NCI-H2227 (cell line): Measurements from ENCODE around the gene KIF26B.

Source experiments
- DNase-seq: peaks from one replicate; lab custom pipeline; 2025; ENCODE audit not compliant: unreplicated experiment; lab: John Stamatoyannopoulos, UW

Gene KIF26B

DNA sequence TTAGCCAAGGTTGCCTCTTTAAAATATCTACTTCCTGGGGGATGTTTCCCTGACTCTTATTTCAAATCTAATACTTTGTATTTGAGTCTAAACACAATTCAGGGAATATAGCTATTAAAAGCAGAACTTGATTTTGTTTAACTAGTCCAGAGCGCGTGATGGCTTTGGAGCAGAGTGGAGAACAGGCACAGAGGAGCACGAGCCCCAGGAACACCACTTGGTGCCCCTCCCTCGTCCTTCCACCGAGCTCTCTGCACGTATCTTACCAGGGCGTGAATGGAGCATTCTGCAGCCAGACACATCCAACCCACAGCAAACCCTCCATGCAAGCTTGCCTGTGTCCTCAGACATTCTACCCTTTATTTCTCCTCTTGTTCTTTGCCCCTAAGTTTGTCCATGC, 14.1 kb downstream of the KIF26B start:
- DNase-seq, result peak; percentile 69

- DNase-seq, result peak; percentile 69
These were observed 14.6 kb downstream of the KIF26B start for GRCh38 chr1:245169376-245169775.

- no peak for DNase-seq
These were observed 17.2 kb downstream of the KIF26B start for GRCh38 chr1:245172026-245172425.

- no peak for DNase-seq
These were observed 18.0 kb downstream of the KIF26B start for GRCh38 chr1:245172829-245173228.

DNA sequence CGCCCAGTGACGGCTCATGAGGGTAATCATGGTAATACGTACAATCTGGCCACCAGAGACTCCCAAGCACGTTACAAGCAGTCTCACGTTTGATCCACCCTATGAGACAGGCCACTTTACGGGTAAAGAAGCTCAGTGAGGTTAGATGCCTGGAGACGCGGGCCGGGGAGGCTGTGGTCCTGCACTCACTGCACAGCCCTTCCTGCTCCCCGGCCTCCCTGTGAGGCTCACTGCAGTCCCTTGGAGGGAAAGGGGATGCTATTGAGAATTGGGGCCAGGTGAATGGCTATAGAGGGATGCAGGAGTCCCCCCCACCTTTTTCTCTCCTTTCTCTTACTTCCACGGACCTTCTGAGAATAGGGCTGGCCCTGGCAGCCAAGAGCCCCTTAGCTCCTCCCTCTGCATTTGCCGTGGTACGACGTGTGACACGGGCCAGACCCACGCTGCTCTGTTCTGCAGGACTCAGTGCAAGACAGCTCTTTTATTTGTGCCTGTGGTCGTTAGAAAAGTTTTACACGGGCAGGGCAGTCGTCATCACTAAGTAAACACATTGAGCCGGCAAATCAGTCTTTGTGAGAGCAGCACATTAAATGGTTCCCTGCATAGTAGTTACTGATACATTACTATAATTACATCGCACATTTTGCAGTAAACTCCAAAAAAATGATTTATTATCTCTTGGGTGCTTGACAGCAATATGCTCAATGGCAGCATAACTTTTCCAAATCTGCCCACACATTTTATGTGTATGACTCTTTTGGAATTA, 18.8 kb downstream of the KIF26B start:
- DNase-seq, result peak; percentile 91

DNA sequence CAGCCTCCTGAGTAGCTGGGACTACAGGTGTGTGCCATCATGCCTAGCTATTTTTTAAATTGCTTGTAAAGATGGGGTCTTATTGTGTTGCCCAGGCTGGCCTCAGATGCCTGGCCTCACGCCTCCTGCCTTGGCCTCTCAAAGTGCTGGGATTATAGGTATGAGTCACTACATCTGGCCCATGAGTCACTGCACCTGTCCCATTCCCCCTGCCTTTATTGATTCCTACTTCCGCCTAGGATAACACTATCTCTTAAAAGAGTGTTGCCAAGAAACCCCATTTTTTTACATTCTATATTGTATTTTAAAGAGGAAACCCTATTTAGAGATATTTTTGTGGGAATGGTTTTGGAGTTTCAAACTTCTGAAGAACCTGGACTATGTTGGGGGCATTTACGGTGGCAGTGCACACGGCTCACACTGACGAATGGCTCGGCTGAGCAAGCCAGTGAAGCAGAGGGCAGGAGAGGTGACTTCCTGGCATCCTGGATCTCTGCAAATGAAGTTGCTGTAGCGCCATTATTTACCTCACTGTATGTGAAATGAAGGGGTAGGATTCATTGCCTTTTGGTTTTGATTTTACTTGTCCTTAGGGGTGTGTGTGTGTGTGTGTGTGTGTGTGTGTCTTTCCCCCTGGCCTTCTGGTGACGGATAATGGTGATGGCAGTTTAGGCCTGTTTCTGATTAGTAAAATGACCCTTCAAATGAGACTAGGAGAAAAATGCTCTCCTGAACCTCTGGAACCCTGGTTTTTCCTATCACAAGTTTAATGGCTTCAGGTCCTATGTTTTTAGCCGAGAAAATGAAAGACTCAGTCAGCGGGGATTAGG, 22.5 kb downstream of the KIF26B start:
- peak; percentile 44 for DNase-seq

DNA sequence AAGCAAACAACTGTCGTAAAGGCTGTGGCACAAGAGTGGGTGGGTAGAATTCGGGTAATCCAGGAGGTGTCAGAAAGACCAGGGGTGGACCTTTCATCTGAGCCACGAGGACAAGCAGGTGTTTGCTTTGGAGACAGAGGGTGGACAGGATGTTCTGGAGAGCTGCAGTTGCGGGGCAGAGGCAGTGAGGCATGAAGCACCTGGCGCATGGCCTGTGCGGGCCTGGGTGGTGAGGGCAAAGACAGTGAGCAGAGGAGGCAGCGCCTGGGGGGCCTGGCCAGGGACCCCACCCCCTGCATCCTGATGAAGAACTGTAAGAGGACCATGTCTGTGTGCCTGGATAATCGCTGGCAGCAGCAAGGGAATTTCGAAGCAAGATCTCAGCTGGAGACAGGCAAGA, 24.9 kb downstream of the KIF26B start:
- DNase-seq, result no peak

DNA sequence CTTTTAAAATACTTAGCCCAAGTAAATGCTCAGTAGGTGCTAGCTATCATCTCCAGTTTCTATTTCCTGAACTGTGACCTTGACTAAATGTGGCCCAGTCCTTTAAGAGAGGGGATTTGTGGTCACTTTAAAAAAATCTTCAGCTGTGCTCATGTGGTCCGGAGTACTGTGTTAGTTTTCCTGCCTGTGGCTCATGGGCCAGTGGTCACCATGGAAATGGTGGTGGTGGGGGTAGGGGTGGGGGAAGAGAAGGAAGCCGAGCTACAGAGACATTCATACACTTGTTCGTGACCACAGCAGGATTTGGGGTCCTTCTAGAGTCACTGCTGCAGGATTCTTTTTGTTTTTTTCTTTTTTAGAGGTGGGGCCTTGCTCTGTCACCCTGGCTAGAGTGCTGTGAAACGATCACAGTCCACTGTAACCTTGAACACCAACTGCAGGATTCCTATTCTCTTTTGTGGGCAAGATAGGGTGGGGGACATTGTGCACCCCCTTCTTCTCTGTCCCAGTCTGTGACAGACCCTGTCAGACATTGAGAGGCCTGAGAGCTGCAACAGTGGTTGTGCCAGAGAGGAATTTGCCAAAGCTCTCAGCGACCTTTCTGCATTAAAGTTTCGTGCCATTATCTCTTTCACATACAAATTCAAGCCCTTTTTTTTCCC, 25.8 kb downstream of the KIF26B start:
- DNase-seq, result peak; percentile 43

GRCh38 chr1:245181158-245181517, 26.4 kb downstream of the KIF26B start:
- DNase-seq, result peak; percentile 78

DNA sequence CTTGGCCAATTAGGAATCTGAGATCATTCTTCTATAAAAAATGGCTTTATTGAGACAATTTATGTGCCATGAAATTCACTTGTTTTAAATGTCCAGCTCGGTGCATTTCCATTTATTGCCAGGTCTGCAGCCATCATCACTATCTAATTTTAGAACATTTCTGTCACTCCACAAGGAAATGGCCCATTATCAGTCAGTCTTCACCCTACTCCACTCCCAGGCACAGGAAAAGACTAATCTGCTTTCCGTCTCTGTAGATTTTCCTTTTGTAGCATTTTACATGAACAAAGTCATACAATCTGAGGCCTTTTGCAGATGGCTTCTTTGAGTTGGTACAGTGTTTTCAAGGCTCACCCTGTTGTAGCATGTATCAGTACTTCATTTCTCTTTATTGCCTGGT, 27.2 kb downstream of the KIF26B start:
- DNase-seq, result no peak

DNA sequence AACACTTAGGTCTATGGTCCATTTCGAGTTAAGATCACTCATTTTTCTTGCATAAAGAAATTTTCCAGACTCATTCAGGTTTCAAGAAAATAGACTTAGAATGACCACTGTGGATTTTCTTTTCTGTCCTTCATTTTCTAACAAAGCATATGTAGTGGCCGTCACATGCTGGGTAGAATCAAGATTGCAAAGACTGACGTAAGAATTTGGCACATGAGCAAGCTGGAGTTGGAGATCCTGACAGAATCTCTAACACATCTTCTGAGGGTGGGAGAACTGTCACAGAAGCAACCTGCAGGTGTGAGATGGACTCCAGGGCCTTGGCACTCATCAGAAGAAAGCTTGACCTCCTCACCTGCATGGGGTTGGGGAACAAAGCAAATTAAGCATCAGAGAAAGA, 28.6 kb downstream of the KIF26B start:
- DNase-seq, result no peak

GRCh38 chr1:245184779-245185178, 30.0 kb downstream of the KIF26B start:
- no peak for DNase-seq

- DNase-seq, result no peak
These were observed 33.6 kb downstream of the KIF26B start for GRCh38 chr1:245188403-245188802.

DNA sequence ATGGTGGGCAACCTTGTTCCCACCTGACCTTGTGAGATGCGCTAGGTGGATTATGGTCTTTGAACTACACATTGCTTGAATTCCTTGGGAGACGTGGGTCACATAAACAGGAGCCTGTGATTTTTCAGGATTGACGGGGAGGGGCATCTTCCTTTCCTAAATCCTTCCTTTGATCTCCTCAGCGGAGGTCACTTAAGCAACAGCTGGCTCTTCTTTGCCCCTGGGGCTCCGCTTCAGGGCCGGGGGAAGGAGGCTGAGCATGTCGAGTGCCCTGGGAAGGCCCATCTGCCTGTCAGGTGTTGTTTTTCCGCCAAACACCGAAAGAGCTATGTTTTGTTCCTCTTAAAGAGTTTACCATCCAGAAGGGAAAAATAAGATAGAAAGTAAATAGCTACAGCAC, 40.6 kb downstream of the KIF26B start:
- DNase-seq, result no peak

DNA sequence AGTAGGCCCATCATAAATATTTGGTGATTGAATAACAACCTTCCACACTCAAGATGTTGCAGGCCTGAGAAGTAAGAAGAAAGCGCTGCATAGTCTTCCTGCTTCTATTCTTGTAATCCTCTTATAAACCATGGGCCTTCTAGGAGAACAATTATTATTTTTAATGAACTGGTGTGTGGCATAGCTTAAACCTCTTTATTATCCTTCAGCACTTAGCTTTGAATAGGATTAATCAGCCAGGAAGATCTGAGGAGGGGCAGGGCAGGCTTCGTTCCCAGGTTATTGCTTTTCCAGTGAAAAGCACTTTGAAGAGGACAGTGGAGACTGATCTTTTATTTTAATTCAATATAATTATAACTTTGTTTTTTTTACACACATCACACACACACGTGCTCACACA, 42.3 kb downstream of the KIF26B start:
- no peak for DNase-seq

GRCh38 chr1:245197911-245198379, 43.2 kb downstream of the KIF26B start:
- no peak for DNase-seq

DNA sequence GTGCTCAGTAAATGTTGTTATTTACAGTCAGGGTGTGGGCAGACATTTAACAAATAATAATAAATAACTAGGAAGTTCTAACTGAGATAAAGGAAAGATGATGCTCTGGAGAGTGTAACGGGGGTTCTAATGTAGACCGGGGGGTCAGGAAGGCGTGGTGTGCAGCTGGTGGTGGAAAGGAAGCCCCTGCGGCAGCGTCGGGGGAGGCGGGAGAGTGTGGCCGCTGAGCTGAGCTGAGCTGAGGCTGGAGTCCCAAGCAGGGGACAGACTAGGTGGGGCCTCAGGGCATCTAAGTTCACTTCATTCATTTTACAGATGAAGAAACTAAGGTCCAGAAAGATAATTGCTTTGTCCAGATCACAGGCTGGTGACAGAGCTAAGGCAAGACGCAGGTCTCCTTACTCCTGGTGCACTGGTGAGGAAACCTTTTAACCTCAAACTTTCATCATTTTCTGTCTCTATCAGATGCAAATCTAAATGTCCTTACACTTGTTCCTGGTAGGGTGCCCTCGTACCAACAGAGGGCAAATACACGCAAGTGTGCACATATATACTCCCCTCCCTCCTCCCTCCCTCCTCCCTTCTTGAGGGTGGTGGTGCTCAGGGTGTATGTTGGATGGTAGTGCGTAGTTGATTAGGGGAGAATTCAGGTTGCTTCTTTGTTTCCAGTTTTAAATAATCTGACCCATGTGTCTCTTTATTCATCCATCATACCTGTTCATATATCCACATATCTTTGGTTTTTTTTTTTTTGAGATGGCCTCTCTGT, 44.1 kb downstream of the KIF26B start:
- no peak for DNase-seq

DNA sequence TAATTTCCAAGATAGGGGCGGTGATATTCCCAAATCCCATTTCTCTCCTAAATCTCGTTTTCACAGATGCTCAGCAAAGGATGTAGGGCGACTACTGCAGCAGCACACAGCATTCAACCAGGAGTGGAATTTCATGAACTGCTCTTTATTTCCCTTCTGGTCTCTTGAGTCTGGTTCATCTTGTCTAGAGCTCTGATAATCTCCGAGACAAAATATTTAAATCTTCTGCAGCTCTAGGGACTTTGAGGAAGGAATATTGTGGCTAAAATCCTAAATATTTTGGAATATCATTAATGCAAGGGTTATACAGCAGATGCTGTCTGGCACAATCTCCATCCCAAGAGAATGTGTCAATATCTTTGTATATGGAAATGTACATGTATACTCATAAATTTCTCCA, 45.4 kb downstream of the KIF26B start:
- no peak for DNase-seq

DNA sequence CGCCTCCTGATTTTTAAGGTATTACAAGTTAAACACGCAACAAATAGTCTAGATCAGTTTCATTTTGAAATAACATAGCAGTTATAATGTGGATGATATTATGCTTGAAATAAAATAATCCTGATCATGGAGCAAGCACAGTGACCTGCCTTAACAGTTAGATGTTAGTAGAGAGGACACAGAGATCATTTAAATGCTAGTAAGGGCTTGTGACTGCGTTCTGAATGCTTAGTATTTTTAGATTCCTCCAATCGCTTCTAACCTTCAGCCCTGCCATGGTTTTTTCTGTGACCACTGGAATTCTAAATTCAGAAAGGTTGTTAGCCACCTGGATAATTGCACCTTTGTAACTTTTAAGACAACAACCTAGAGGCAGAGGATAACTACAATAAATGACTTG, 46.4 kb downstream of the KIF26B start:
- peak; percentile 78 for DNase-seq

DNA sequence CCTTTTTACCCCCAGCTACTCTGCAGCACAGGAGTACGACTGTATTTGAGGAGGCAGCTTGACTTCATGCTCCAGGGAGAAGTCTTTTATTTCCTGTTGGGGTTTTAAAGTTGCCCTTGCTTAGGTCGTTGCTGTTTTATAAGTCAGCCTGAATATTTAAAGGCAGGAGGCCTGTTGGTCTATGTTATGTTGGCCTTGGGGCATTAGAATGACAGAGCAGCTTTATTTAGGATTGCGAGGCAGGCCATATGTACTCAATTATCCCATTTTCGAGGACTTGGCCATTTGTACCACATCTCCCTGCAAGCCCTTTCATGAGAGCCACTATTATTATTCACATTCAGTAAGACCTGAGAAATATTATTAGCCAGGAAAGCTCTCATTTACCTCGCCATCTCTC, 47.0 kb downstream of the KIF26B start:
- DNase-seq, result peak; percentile 55

DNA sequence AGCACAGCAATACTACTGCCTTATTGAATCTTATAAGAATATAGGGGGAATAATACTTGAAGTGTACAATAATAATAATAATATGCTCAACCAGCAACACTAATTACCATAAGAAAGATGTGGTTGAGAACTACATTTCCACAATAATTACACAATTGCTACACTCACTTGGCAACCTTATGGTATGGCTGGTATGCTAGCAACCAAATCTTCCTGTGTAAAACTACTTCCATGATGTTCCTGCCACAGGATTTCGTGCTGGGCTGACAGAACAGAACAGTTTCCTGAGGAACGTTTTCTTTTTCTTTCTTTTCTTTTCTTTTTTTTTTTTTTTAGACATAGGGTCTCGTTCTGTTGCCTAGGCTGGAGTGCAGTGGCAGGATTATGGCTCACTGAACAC, 50.6 kb downstream of the KIF26B start:
- DNase-seq, result no peak
